GM12878 (cell line): ENCODE data around the gene NYAP1. TPM values are rescaled to one million over a fixed set of nuclear protein-coding genes. Genes with fewer than 3 reads are reported as not detected.
A peak's percentile ranks its signal among the peaks of the same experiment; 100 is the strongest.

ENCODE experiments used
- BACH1 ChIP-seq: fragments of 450-650 bp; IDR thresholded peaks from 2 replicates; pipeline ENCODE4 v1.6.1; 2017; ENCODE audit warnings: mild to moderate bottlenecking, borderline replicate concordance
- CBFB ChIP-seq: IDR thresholded peaks from 2 replicates; pipeline ENCODE4 v1.6.1; 2016; ENCODE audit warnings: antibody characterized with exemption, low read depth
- CHD1 ChIP-seq: IDR thresholded peaks from 2 replicates; pipeline ENCODE4 v1.6.1; 2012; ENCODE audit warnings: low read depth, low read length, improper control_type of control experiment
- EED ChIP-seq: sonication (generic); IDR thresholded peaks from 2 replicates; pipeline ENCODE4 v1.6.1; 2016; ENCODE audit warnings: antibody characterized with exemption, low read depth
- EZH2 ChIP-seq: IDR thresholded peaks from 2 replicates; pipeline ENCODE4 v1.6.1; 2012; ENCODE audit warnings: low read depth, mild to moderate bottlenecking, control low read depth, inconsistent platforms, low read length, borderline replicate concordance; ENCODE audit not compliant: control insufficient read depth
- FOXM1 ChIP-seq: IDR thresholded peaks from 2 replicates; pipeline ENCODE4 v1.6.1; 2012; ENCODE audit warnings: low read depth, mild to moderate bottlenecking, inconsistent platforms, low read length, moderate library complexity
- KLF5 ChIP-seq: fragments of 450-650 bp; IDR thresholded peaks from 2 replicates; pipeline ENCODE4 v1.6.1; 2014; ENCODE audit warnings: mild to moderate bottlenecking; ENCODE audit not compliant: partially characterized antibody
- POLR2AphosphoS5 ChIP-seq: IDR thresholded peaks from 2 replicates; pipeline ENCODE4 v1.6.1; 2011; ENCODE audit warnings: mild to moderate bottlenecking, low read length, inconsistent platforms
- SPI1 ChIP-seq: IDR thresholded peaks from 2 replicates; pipeline ENCODE4 v1.6.1; 2011; ENCODE audit warnings: low read depth, mild to moderate bottlenecking, low read length, moderate library complexity, borderline replicate concordance; ENCODE audit not compliant: insufficient read depth
- SUZ12 ChIP-seq: fragments of 200-600 bp; sonication (generic); IDR thresholded peaks from one replicate; pipeline ENCODE4 v1.6.1; 2018; ENCODE audit warnings: antibody characterized with exemption, mild to moderate bottlenecking; ENCODE audit not compliant: unreplicated experiment
- ZBED1 ChIP-seq: IDR thresholded peaks from 2 replicates; pipeline ENCODE4 v1.6.1; 2016; ENCODE audit warnings: borderline replicate concordance
- polyA plus RNA-seq, 11 experiments: library from polyadenylated mRNA; depleted of rRNA in 4 of 11; unstranded in 6 of 11; stranded (reverse) in 5 of 11; fragments of >200 nt; fragmentation: Nextera tagmentation in 4 of 11; fragmentation: Illumina TruSeq in 1 of 11; extraction: Ambion mirVana in 4 of 11; extraction: Trizol in 1 of 11; gene quantifications; 1 replicate in 1 of 11; 2 replicates in 10 of 11; pipeline versions ENCODE4 v1.2.1 to v1.2.3, GENCODE V29; 2011 to 2016; ENCODE audit warnings: inconsistent platforms in 2 of 11, missing spikeins in 2 of 11, low read depth in 1 of 11
- total RNA-seq, 4 experiments: library from RNA; depleted of rRNA in 3 of 4; stranded (reverse); fragments of >200 nt in 3 of 4; fragmentation: Illumina TruSeq in 1 of 4; extraction: Trizol in 1 of 4; gene quantifications; 2 replicates each; pipeline versions ENCODE4 v1.2.1 to v1.2.3, GENCODE V29; 2013 to 2021
- TF ChIP-seq, protein P1 (sequence below): fragments of 450-650 bp; formaldehyde crosslinking; IDR thresholded peaks from 2 replicates; pipeline ENCODE4 v1.4.0; 2020; ENCODE audit warnings: mild to moderate bottlenecking, moderate library complexity
- TF ChIP-seq, protein P2 (sequence below): fragments of 450-650 bp; IDR thresholded peaks from 2 replicates; pipeline ENCODE4 v1.6.1; 2017; ENCODE audit warnings: mild to moderate bottlenecking, moderate library complexity
- TF ChIP-seq, protein P3 (sequence below): fragments of 450-650 bp; IDR thresholded peaks from 2 replicates; pipeline ENCODE4 v1.6.1; 2017; ENCODE audit warnings: mild to moderate bottlenecking, moderate library complexity
- TF ChIP-seq, protein P4 (sequence below): fragments of 150-350 bp; IDR thresholded peaks from 2 replicates; pipeline ENCODE4 v1.6.1; 2014; ENCODE audit warnings: mild to moderate bottlenecking, low read depth, low read length

NYAP1 gene
- total and polyA plus RNA-seq, 10 of the 15 experiments (the other 5 are each of a cell fraction or from before 2014, with no cell fraction given): 0.04 to 0.28 (median 0.11) TPM; not detected in 6

DNA sequence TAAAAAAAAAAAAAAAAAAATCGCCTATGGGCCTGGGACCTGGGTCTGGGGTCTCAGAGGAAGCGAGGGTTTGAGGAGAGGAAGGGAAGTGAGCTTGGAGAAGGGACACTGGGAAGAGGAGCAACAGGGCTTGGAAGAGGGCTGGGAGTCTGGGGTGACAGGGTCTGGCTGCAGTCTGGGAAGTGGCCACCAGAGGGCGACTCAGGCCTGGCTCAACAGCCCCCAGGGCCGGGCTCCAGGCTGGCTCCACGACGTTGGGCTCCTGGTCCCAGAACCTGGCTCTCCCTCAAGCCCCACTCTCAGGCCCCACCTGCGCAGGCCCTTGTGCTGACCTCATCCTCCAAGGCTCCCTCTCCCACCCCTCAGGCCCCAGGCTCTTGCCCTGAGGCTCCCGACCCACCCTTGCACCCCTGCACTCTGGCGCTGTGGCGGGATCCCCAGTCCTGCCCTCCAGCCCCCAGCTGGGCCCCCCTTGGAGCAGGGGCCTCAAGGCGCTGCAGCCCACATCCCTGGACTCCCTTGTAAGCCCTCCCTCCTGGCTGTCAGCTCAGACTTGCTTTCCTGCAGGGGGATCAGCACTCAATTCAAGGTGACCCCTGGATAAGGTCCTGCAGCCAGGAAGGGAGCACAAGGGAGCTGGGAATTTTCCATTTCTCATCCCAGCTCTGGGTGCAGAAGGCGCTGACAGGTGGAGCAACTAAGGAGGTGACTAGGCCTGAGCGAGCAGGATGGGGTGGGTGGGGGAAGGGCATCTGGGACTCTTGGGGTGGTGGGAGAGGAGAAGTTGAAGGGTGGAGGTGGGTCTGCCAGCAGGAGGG, 14.3 kb upstream of the NYAP1 start (continued):
- TF ChIP-seq, protein P1, sequence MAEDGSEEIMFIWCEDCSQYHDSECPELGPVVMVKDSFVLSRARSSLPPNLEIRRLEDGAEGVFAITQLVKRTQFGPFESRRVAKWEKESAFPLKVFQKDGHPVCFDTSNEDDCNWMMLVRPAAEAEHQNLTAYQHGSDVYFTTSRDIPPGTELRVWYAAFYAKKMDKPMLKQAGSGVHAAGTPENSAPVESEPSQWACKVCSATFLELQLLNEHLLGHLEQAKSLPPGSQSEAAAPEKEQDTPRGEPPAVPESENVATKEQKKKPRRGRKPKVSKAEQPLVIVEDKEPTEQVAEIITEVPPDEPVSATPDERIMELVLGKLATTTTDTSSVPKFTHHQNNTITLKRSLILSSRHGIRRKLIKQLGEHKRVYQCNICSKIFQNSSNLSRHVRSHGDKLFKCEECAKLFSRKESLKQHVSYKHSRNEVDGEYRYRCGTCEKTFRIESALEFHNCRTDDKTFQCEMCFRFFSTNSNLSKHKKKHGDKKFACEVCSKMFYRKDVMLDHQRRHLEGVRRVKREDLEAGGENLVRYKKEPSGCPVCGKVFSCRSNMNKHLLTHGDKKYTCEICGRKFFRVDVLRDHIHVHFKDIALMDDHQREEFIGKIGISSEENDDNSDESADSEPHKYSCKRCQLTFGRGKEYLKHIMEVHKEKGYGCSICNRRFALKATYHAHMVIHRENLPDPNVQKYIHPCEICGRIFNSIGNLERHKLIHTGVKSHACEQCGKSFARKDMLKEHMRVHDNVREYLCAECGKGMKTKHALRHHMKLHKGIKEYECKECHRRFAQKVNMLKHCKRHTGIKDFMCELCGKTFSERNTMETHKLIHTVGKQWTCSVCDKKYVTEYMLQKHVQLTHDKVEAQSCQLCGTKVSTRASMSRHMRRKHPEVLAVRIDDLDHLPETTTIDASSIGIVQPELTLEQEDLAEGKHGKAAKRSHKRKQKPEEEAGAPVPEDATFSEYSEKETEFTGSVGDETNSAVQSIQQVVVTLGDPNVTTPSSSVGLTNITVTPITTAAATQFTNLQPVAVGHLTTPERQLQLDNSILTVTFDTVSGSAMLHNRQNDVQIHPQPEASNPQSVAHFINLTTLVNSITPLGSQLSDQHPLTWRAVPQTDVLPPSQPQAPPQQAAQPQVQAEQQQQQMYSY (CRISPR knock-in tag): no peak
- no peak for TF ChIP-seq ZBED1
- peak; percentile 25; the same call in 1 of the 2 replicates for TF ChIP-seq POLR2AphosphoS5
- no peak for TF ChIP-seq FOXM1
- TF ChIP-seq CBFB: no peak
- no peak for TF ChIP-seq KLF5
- TF ChIP-seq EED: no peak
- peak; percentile 54; the same call in 1 of the 2 replicates for TF ChIP-seq BACH1
- TF ChIP-seq EZH2: no peak
- TF ChIP-seq, protein P2, sequence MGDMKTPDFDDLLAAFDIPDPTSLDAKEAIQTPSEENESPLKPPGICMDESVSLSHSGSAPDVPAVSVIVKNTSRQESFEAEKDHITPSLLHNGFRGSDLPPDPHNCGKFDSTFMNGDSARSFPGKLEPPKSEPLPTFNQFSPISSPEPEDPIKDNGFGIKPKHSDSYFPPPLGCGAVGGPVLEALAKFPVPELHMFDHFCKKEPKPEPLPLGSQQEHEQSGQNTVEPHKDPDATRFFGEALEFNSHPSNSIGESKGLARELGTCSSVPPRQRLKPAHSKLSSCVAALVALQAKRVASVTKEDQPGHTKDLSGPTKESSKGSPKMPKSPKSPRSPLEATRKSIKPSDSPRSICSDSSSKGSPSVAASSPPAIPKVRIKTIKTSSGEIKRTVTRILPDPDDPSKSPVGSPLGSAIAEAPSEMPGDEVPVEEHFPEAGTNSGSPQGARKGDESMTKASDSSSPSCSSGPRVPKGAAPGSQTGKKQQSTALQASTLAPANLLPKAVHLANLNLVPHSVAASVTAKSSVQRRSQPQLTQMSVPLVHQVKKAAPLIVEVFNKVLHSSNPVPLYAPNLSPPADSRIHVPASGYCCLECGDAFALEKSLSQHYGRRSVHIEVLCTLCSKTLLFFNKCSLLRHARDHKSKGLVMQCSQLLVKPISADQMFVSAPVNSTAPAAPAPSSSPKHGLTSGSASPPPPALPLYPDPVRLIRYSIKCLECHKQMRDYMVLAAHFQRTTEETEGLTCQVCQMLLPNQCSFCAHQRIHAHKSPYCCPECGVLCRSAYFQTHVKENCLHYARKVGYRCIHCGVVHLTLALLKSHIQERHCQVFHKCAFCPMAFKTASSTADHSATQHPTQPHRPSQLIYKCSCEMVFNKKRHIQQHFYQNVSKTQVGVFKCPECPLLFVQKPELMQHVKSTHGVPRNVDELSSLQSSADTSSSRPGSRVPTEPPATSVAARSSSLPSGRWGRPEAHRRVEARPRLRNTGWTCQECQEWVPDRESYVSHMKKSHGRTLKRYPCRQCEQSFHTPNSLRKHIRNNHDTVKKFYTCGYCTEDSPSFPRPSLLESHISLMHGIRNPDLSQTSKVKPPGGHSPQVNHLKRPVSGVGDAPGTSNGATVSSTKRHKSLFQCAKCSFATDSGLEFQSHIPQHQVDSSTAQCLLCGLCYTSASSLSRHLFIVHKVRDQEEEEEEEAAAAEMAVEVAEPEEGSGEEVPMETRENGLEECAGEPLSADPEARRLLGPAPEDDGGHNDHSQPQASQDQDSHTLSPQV: no peak
- TF ChIP-seq, protein P3, sequence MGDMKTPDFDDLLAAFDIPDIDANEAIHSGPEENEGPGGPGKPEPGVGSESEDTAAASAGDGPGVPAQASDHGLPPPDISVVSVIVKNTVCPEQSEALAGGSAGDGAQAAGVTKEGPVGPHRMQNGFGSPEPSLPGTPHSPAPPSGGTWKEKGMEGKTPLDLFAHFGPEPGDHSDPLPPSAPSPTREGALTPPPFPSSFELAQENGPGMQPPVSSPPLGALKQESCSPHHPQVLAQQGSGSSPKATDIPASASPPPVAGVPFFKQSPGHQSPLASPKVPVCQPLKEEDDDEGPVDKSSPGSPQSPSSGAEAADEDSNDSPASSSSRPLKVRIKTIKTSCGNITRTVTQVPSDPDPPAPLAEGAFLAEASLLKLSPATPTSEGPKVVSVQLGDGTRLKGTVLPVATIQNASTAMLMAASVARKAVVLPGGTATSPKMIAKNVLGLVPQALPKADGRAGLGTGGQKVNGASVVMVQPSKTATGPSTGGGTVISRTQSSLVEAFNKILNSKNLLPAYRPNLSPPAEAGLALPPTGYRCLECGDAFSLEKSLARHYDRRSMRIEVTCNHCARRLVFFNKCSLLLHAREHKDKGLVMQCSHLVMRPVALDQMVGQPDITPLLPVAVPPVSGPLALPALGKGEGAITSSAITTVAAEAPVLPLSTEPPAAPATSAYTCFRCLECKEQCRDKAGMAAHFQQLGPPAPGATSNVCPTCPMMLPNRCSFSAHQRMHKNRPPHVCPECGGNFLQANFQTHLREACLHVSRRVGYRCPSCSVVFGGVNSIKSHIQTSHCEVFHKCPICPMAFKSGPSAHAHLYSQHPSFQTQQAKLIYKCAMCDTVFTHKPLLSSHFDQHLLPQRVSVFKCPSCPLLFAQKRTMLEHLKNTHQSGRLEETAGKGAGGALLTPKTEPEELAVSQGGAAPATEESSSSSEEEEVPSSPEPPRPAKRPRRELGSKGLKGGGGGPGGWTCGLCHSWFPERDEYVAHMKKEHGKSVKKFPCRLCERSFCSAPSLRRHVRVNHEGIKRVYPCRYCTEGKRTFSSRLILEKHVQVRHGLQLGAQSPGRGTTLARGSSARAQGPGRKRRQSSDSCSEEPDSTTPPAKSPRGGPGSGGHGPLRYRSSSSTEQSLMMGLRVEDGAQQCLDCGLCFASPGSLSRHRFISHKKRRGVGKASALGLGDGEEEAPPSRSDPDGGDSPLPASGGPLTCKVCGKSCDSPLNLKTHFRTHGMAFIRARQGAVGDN: no peak
- TF ChIP-seq CHD1: no peak
- TF ChIP-seq SPI1: no peak
- no peak for TF ChIP-seq SUZ12
- TF ChIP-seq, protein P4, sequence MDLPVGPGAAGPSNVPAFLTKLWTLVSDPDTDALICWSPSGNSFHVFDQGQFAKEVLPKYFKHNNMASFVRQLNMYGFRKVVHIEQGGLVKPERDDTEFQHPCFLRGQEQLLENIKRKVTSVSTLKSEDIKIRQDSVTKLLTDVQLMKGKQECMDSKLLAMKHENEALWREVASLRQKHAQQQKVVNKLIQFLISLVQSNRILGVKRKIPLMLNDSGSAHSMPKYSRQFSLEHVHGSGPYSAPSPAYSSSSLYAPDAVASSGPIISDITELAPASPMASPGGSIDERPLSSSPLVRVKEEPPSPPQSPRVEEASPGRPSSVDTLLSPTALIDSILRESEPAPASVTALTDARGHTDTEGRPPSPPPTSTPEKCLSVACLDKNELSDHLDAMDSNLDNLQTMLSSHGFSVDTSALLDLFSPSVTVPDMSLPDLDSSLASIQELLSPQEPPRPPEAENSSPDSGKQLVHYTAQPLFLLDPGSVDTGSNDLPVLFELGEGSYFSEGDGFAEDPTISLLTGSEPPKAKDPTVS: no peak
